Heart right ventricle (tissue), 16 donors: Measurements from ENCODE around the gene KDM2A. TPM values are rescaled to one million over a fixed set of nuclear protein-coding genes. Genes with fewer than 3 reads are reported as not detected.

Source experiments
- ATAC-seq, 8 donors: fragments of 200-7000 bp; cut with Tn5 transposase; one replicate each; pipeline ENCODE4 v1.9.1; 2020; ENCODE audit warnings: mild to moderate bottlenecking in 8 of 8, moderate library complexity in 8 of 8, moderate number of reproducible peaks in 1 of 8
- DNase-seq, 2 donors: peaks; one replicate each; pipeline ENCODE4 v3.0.0-alpha.2; 2020
- H3K27ac ChIP-seq, 10 donors: fragments of 200-600 bp; sonication (generic) in 2 of 10; one replicate each; pipeline versions ENCODE4 v1.5.0 to v1.8.0; 2020 to 2022; ENCODE audit warnings: mild to moderate bottlenecking in 3 of 10
- H3K27me3 ChIP-seq, 7 donors: fragments of 200-600 bp; one replicate each; pipeline ENCODE4 v1.8.0; 2021 to 2022; ENCODE audit warnings: mild to moderate bottlenecking in 2 of 7
- H3K36me3 ChIP-seq, 9 donors: fragments of 200-600 bp; sonication (generic) in 1 of 9; one replicate each; pipeline versions ENCODE4 v1.5.0 to v1.8.0; 2020 to 2022; ENCODE audit warnings: mild to moderate bottlenecking in 2 of 9
- H3K4me1 ChIP-seq, 9 donors: fragments of 200-600 bp; sonication (generic) in 1 of 9; one replicate each; pipeline versions ENCODE4 v1.5.0 to v1.8.0; 2020 to 2022; ENCODE audit warnings: mild to moderate bottlenecking in 4 of 9
- H3K4me3 ChIP-seq, 10 donors: fragments of 200-600 bp; sonication (generic) in 2 of 10; one replicate each; pipeline versions ENCODE4 v1.5.0 to v1.8.0; 2020 to 2022; ENCODE audit warnings: mild to moderate bottlenecking in 7 of 10, moderate library complexity in 2 of 10
- H3K9me3 ChIP-seq, 11 donors: fragments of 200-600 bp in 10 of 11; sonication (generic) in 2 of 11; one replicate each; pipeline versions ENCODE4 v1.5.0 to v1.8.0; 2013 to 2022; ENCODE audit warnings: mild to moderate bottlenecking in 2 of 11, control low read depth in 1 of 11, moderate library complexity in 1 of 11
- WGBS, 2 donors: extraction: QIAGEN DNeasy Blood & Tissue Kit; methylation state at CpG; one replicate each; pipeline ENCODE4 v1.1.7; 2013; ENCODE audit warnings: inconsistent platforms in 1 of 2; 5-methylcytosine and 5-hydroxymethylcytosine counted together
- intact Hi-C, 10 donors: fragments of 100-400 bp; cut with DNase I; formaldehyde crosslinking; loops; one replicate each; pipeline versions ENCODE4 v1.11.1 to v1.14.2; 2022
- polyA plus RNA-seq, 2 donors: library from polyadenylated mRNA; stranded (reverse); fragments of 200-250 nt; gene quantifications; one replicate each; pipeline ENCODE4 v1.2.3, GENCODE V29; 2013
- total RNA-seq, 10 donors: library from RNA; stranded (reverse); fragmentation: NEBNext Ultra II Directional in 3 of 10; extraction: Animal tissue kit (Norgen Biotek cat#: 25700) in 3 of 10; gene quantifications; one replicate each; pipeline versions ENCODE4 v1.2.1 to v1.2.4, GENCODE V29; 2021 to 2023
- TF ChIP-seq, protein P1 (sequence below), 9 donors: fragments of 200-600 bp; sonication (generic) in 2 of 9; IDR thresholded peaks; one replicate each; pipeline versions ENCODE4 v1.5.0 to v1.8.0; 2021 to 2022; ENCODE audit warnings: antibody characterized with exemption in 9 of 9, mild to moderate bottlenecking in 5 of 9, moderate library complexity in 1 of 9
- donor health status: Arrhythmogenic right ventricular cardiomyopathy.
- donor health status: ischemic (EF 13 %, LVEDD 7.1; RV severe dilation, severe dysfunction).
- donor health status: healthy with polysubstance abuse.
- donor health status: DM: no; HTN: yes; CAD: no.
- donor health status: DM: no; HTN: no; CAD: no.
- donor health status: ischemic (EF 25% LVEDD 6.9; RV normal size, moderate dysfunction).
- donor health status: ischemic (EF 25% LVEDD 5.7; RV mildly dilated, moderate dysfunction).
- donor health status: healthy.
- donor health status: DM: yes; HTN: yes; CAD: no.
- donor health status: Ischemic cardiomyopathy.
- donor health status: ischemic (EF 35%, LVEDD 5.7; RV mildly dilated, moderate dysfunction).
- donor health status: nonischemic (EF 11% LVEDD 7.7; RV severe dilation, severe dysfunction).
- donor health status: DM: yes; HTN: yes; CAD: no.
- donor health status: PGD.
- donor health status: ischemic (EF 29% LVEDD 5.4; RV normal size, mild dysfunction).
- donor health status: nonischemic (EF 23%, LVEDD 6.1; RV moderate dilation, normal function).

Gene KDM2A
- total and polyA plus RNA-seq, 12 donors = 16.5 to 45.7 (median 37.1) TPM

- H3K27ac ChIP-seq = no peak overlapping the region
- ATAC-seq (no peak), DNase-seq (no peak)
- intact Hi-C loops = no loop called here
- peaks cover under 1 to 50% (median 22%) of the 10 kb centered on the region in 9 donors for H3K4me1 ChIP-seq
- H3K9me3 ChIP-seq = peaks cover 0 to 17% (median 0%) of the 10 kb centered on the region in 11 donors
- H3K27me3 ChIP-seq = no peaks in the 10 kb centered on the region
- H3K4me3 ChIP-seq = no peak overlapping the region
- WGBS, 2 donors = 45 to 46% methylated on average over 3 of the region's 3 CpGs
- H3K36me3 ChIP-seq = peaks cover 0 to 82% (median 26%) of the 10 kb centered on the region in 9 donors
- TF ChIP-seq, protein P1, sequence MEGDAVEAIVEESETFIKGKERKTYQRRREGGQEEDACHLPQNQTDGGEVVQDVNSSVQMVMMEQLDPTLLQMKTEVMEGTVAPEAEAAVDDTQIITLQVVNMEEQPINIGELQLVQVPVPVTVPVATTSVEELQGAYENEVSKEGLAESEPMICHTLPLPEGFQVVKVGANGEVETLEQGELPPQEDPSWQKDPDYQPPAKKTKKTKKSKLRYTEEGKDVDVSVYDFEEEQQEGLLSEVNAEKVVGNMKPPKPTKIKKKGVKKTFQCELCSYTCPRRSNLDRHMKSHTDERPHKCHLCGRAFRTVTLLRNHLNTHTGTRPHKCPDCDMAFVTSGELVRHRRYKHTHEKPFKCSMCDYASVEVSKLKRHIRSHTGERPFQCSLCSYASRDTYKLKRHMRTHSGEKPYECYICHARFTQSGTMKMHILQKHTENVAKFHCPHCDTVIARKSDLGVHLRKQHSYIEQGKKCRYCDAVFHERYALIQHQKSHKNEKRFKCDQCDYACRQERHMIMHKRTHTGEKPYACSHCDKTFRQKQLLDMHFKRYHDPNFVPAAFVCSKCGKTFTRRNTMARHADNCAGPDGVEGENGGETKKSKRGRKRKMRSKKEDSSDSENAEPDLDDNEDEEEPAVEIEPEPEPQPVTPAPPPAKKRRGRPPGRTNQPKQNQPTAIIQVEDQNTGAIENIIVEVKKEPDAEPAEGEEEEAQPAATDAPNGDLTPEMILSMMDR (IDR thresholded peaks at IDR 0.05) = no peak
Observed at GRCh38 chr11:67293090-67293489, 174.0 kb downstream of the KDM2A start.

DNA sequence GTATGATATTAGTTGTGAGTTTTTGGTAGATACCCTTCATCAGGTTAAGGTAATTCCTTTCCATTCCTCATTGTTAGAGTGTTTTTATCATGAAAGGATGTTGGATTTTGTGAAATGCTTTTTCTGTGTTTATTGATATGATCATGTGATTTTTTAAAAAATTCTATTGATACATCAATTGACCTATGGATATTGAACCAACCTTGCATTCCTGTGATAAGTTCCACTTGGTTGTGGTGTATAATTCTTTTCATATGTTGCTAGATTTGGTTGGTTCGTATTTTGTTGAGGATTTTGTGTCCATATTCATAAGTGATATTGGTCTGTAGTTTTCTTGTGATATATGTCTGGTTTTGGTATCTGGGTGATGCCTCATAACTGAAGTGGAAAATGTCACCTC, 176.8 kb downstream of the KDM2A start:
- ATAC-seq = no peak

DNA sequence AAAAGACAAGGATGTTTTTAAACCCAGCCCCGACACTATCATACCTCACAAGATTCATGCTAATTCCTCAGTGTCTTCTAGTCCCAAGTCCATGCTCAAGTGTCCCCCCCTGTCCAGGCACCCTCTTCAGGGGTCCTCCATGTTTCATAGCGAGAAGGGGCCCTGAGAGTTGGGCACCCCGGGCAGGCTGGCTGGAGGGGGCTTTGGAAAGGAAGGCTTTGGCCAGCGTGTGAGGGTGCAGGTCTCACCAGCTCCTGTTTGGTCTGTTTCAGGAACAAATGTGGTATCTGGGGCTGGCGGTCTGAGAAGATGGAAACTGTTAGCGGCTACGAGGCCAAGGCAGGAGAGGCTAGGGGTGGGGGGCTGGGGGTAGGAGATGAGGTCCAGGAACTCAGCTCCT, 179.7 kb downstream of the KDM2A start:
- Histone ChIP-seq H3K27me3 (no peaks in the 10 kb centered on the region), H3K36me3 (peaks cover 0 to 85% (median 22%) of the 10 kb centered on the region in 9 donors), H3K9me3 (peaks cover 0 to 17% (median 0%) of the 10 kb centered on the region in 11 donors), H3K27ac (no peak overlapping the region), H3K4me3 (no peak overlapping the region), H3K4me1 (peaks cover 6 to 26% (median 18%) of the 10 kb centered on the region in 9 donors)
- ATAC-seq (no peak), DNase-seq (no peak)
- TF ChIP-seq, protein P1 (IDR thresholded peaks at IDR 0.05) = no peak
- intact Hi-C loops = no loop called here
- WGBS, 2 donors = 95 to 98% methylated on average over 7 of the region's 7 CpGs

More for the DNA sequence above, 176.8 kb downstream of the KDM2A start:
- no peak overlapping the region for H3K27ac ChIP-seq
- H3K4me1 ChIP-seq = peaks cover 0 to 31% (median 7%) of the 10 kb centered on the region in 9 donors
- 95 to 97% methylated on average over 1 of the region's 1 CpG for WGBS, 2 donors
- no peak overlapping the region for H3K4me3 ChIP-seq
- H3K36me3 ChIP-seq = peaks cover 0 to 100% (median 26%) of the 10 kb centered on the region in 9 donors
- H3K27me3 ChIP-seq = no peaks in the 10 kb centered on the region
- TF ChIP-seq, protein P1 (IDR thresholded peaks at IDR 0.05) = no peak
- intact Hi-C loops = no loop called here
- peaks cover 0 to 17% (median 0%) of the 10 kb centered on the region in 11 donors for H3K9me3 ChIP-seq
- DNase-seq = no peak

DNA sequence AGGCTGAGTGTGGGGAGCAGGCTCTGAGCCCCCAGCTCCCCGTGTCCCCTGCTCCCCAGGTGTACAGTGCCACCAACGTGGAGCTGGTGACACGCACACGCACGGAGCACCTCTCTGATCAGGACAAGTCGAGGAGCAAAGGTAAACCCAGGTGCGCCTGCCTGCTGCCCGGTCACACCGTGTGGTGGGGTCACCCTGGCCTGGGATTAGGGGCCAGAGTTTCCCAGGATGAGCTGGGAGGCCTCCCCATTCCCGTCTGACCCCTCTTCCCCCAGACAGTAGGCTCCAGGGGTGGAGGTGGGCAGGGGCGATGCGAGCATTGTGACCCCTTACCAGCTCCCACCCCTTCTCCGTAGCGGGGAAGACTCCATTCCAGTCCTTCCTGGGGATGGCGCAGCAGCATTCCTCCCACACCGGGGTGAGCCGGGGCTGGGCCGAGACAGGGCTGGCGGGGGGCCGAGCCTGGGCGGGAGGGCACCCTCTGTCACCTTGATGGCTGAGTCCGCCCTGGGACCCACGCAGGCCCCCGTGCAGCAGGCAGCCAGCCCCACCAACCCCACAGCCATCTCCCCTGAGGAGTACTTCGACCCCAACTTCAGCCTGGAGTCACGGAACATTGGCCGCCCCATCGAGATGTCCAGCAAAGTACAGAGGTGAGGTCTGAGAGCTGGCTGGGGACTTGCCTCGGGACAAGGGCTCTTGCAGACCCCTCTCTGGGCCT, 180.6 kb downstream of the KDM2A start:
- Histone ChIP-seq H3K4me3 (no peak overlapping the region), H3K27me3 (no peaks in the 10 kb centered on the region), H3K9me3 (peaks cover 0 to 17% (median 0%) of the 10 kb centered on the region in 11 donors), H3K27ac (no peak overlapping the region), H3K36me3 (peaks cover 0 to 77% (median 20%) of the 10 kb centered on the region in 9 donors), H3K4me1 (peaks cover 10 to 32% (median 26%) of the 10 kb centered on the region in 9 donors)
- intact Hi-C loops = loop anchor here in 2 of 10 donors (5.0 kb wide), 1 partner anchor 32 kb away; the partner anchor contains the start of gene GRK2 (in 2 of the 2)
- TF ChIP-seq, protein P1 (IDR thresholded peaks at IDR 0.05) = no peak
- WGBS, 2 donors = 95 to 96% methylated on average over 29 of the region's 29 CpGs
- ATAC-seq = no peak
- DNase-seq = no peak
